Sigmoid colon (tissue), 4 donors: ENCODE data around the gene PIM3.

Source experiments
- POLR2AphosphoS5 ChIP-seq, 4 donors: sonication (generic); formaldehyde crosslinking; IDR thresholded peaks; one replicate each; pipeline ENCODE4 v1.6.1; 2017; ENCODE audit warnings: antibody characterized with exemption in 4 of 4
- TF ChIP-seq, protein P1 (sequence below), 4 experiments: fragments of 450-650 bp in 3 of 4; fragments of 200-600 bp in 1 of 4; IDR thresholded peaks; one replicate each; pipeline ENCODE4 v1.5.1; 2016 to 2019; ENCODE audit warnings: antibody characterized with exemption in 4 of 4, mild to moderate bottlenecking in 3 of 4, moderate library complexity in 2 of 4

DNA sequence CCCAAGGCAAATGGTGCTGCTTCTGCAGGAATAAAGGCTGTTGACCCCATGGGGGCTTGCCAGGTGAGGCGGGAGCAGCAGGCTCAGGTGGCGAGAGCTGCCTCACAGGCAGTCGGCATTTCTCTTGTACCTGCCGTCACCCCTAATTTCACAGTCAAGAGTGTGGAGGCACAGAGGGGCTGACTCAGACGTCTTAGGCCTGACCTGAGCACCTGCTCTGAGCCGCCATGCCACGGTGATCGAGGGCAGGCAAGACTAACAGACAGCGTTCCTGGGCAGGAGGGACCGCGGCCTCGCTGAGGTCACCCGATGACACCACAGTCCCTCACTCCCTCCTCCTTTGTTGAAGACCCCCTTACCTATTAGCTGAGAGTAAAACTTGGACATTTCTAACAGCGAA lies 47.5 kb upstream of the PIM3 start:
- TF ChIP-seq, protein P1, sequence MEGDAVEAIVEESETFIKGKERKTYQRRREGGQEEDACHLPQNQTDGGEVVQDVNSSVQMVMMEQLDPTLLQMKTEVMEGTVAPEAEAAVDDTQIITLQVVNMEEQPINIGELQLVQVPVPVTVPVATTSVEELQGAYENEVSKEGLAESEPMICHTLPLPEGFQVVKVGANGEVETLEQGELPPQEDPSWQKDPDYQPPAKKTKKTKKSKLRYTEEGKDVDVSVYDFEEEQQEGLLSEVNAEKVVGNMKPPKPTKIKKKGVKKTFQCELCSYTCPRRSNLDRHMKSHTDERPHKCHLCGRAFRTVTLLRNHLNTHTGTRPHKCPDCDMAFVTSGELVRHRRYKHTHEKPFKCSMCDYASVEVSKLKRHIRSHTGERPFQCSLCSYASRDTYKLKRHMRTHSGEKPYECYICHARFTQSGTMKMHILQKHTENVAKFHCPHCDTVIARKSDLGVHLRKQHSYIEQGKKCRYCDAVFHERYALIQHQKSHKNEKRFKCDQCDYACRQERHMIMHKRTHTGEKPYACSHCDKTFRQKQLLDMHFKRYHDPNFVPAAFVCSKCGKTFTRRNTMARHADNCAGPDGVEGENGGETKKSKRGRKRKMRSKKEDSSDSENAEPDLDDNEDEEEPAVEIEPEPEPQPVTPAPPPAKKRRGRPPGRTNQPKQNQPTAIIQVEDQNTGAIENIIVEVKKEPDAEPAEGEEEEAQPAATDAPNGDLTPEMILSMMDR (IDR thresholded peaks at IDR 0.05): no peak
- TF ChIP-seq POLR2AphosphoS5 (IDR thresholded peaks at IDR 0.05): no peak
